Neuronal stem cell (in vitro differentiated cells): ENCODE results near the gene ETV6.
"Not testable (repeated sequence)": the region's sequence is repeated elsewhere in the genome, so short reads cannot be mapped to it uniquely, and the experiment has no call there.

Source experiments
- DNase-seq: peaks from one replicate; pipeline ENCODE4 v3.0.0-alpha.2; 2013; ENCODE audit warnings: low spot score
- H2AFZ ChIP-seq: one replicate; pipeline ENCODE4 v1.6.1; 2013; ENCODE audit warnings: mild to moderate bottlenecking, low read length, inconsistent platforms
- H2AK5ac ChIP-seq: 2 replicates; pipeline ENCODE4 v1.6.1; 2013; ENCODE audit warnings: low read depth, mild to moderate bottlenecking, inconsistent platforms, low read length, moderate library complexity, mixed read lengths
- H2BK120ac ChIP-seq: 2 replicates; pipeline ENCODE4 v1.6.1; 2013; ENCODE audit warnings: low read depth, mild to moderate bottlenecking, inconsistent platforms, low read length, moderate library complexity, mixed read lengths
- H2BK12ac ChIP-seq: one replicate; pipeline ENCODE4 v1.6.1; 2013; ENCODE audit warnings: low read length, inconsistent platforms
- H2BK15ac ChIP-seq: 2 replicates; pipeline ENCODE4 v1.6.1; 2013; ENCODE audit warnings: mild to moderate bottlenecking, low read length, inconsistent platforms, mixed read lengths
- H2BK5ac ChIP-seq: one replicate; pipeline ENCODE4 v1.6.1; 2013; ENCODE audit warnings: inconsistent platforms, mild to moderate bottlenecking, low read length, moderate library complexity
- H3K14ac ChIP-seq: one replicate; pipeline ENCODE4 v1.6.1; 2013; ENCODE audit warnings: low read length, inconsistent platforms
- H3K18ac ChIP-seq: 2 replicates; pipeline ENCODE4 v1.6.1; 2013; ENCODE audit warnings: low read length, inconsistent platforms
- H3K23ac ChIP-seq: 2 replicates; pipeline ENCODE4 v1.6.1; 2013; ENCODE audit warnings: low read depth, mild to moderate bottlenecking, mixed read lengths, low read length, inconsistent platforms; ENCODE audit not compliant: poor library complexity
- H3K27ac ChIP-seq: replicated peaks from 3 replicates; pipeline ENCODE4 v1.5.1; 2013; ENCODE audit warnings: low read length, inconsistent platforms
- H3K27me3 ChIP-seq, 3 experiments: 2 replicates each; pipeline ENCODE4 v1.6.1; 2013; ENCODE audit warnings: low read length in 3 of 3, mild to moderate bottlenecking in 2 of 3, inconsistent platforms in 1 of 3, low read depth in 1 of 3, mixed read lengths in 1 of 3, moderate library complexity in 1 of 3; ENCODE audit not compliant: control insufficient read depth in 3 of 3, insufficient read depth in 3 of 3
- H3K36me3 ChIP-seq, 2 donors: replicated peaks in 1 of 2; 2 replicates each; pipeline ENCODE4 v1.6.1; 2013; ENCODE audit warnings: low read length in 2 of 2; ENCODE audit not compliant: control insufficient read depth in 2 of 2, insufficient read depth in 2 of 2
- H3K4ac ChIP-seq: 2 replicates; pipeline ENCODE4 v1.6.1; 2013; ENCODE audit warnings: inconsistent platforms, mild to moderate bottlenecking, low read length, moderate library complexity
- H3K4me1 ChIP-seq, 2 donors: 1 replicate in 1 of 2; 2 replicates in 1 of 2; pipeline ENCODE4 v1.6.1; 2013; ENCODE audit warnings: low read length in 2 of 2, low read depth in 1 of 2; ENCODE audit not compliant: control insufficient read depth in 2 of 2, insufficient read depth in 1 of 2
- H3K4me2 ChIP-seq: one replicate; pipeline ENCODE4 v1.6.1; 2013; ENCODE audit warnings: mild to moderate bottlenecking, low read length, inconsistent platforms; ENCODE audit not compliant: insufficient read depth, poor library complexity, severe bottlenecking
- H3K4me3 ChIP-seq, 2 donors: 2 replicates each; pipeline ENCODE4 v1.5.1; 2013; ENCODE audit warnings: low read length in 2 of 2, mild to moderate bottlenecking in 2 of 2, inconsistent platforms in 1 of 2, moderate library complexity in 1 of 2
- H3K79me1 ChIP-seq: one replicate; pipeline ENCODE4 v1.6.1; 2013; ENCODE audit warnings: low read depth, mild to moderate bottlenecking, inconsistent platforms, low read length, moderate library complexity
- H3K9ac ChIP-seq: one replicate; pipeline ENCODE4 v1.6.1; 2013; ENCODE audit warnings: mild to moderate bottlenecking, low read depth, low read length, inconsistent platforms; ENCODE audit not compliant: poor library complexity
- H3K9me3 ChIP-seq, 2 donors: replicated peaks in 1 of 2; 2 replicates each; pipeline versions ENCODE3 to v1.6.1; 2013; ENCODE audit warnings: low read length in 2 of 2, mild to moderate bottlenecking in 2 of 2, inconsistent platforms in 1 of 2, low read depth in 1 of 2, mixed read lengths in 1 of 2, moderate library complexity in 1 of 2; ENCODE audit not compliant: control insufficient read depth in 2 of 2, insufficient read depth in 1 of 2
- H4K8ac ChIP-seq: one replicate; pipeline ENCODE4 v1.6.1; 2013; ENCODE audit warnings: low read depth, mild to moderate bottlenecking, inconsistent platforms, low read length, moderate library complexity
- H4K91ac ChIP-seq: one replicate; pipeline ENCODE4 v1.6.1; 2013; ENCODE audit warnings: low read length, low read depth, mild to moderate bottlenecking, inconsistent platforms; ENCODE audit not compliant: poor library complexity
- WGBS, 2 donors: extraction: QIAGEN DNeasy Blood & Tissue Kit; methylation state at CpG; one replicate each; pipeline ENCODE4 v1.1.7; 2013; ENCODE audit warnings: missing lambda C conversion rate in 2 of 2, mixed read lengths in 1 of 2; ENCODE audit not compliant: insufficient read length in 2 of 2, insufficient replicate concordance in 1 of 2; ENCODE audit errors: extremely low coverage in 2 of 2; 5-methylcytosine and 5-hydroxymethylcytosine counted together

The ETV6 gene

DNA sequence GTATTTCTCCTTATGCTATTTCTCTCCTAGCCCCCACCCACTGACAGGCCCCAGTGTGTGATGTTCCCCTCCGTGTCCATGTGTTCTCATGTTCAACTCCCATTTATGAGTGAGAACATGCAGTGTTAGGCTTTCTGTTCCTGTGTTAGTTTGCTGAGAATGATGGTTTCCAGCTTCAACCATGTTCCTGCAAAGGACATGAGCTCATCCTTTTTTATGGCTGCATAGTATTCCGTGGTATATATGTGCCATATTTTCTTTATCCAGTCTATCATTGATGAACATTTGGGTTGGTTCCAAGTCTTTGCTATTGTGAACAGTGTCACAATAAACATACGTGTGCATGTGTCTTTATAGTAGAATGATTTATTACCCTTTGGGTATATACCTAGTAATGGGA is 32.2 kb downstream of the ETV6 start:
- H3K14ac ChIP-seq, H3K27ac ChIP-seq, H3K9ac ChIP-seq, H2BK15ac ChIP-seq, H4K8ac ChIP-seq, H2BK120ac ChIP-seq, DNase-seq, H4K91ac ChIP-seq, H3K4me1 ChIP-seq, H3K27me3 ChIP-seq, H2BK5ac ChIP-seq, H3K4ac ChIP-seq, H2AK5ac ChIP-seq, H2BK12ac ChIP-seq, H3K36me3 ChIP-seq, H3K18ac ChIP-seq, H3K79me1 ChIP-seq, H2AFZ ChIP-seq, H3K23ac ChIP-seq, H3K9me3 ChIP-seq, H3K4me2 ChIP-seq, H3K4me3 ChIP-seq: not testable (repeated sequence)
- WGBS, 2 donors = no CpG with 5 or more reads among the region's 3 CpGs

DNA sequence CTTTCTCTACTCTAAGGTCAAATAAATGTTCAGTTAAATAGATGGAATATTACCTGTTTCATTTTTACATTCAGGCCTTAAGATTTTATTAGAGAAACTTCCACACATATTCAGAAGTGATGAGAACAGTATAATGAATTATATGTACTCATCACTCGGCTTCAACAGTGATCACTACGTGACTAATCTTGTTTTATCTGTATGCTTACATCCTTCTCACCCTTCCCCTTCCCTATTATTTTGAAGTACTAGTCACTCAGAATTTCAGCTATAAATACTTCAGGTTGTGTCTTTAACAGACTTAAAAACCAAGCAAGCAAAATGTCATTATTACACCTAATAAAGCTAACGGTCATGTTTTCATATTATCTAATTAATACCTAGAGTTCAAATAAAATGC is 34.9 kb downstream of the ETV6 start:
- Histone ChIP-seq H3K4me1 (no peaks in the 10 kb centered on the region), H3K27me3 (no peaks in the 10 kb centered on the region), H3K79me1 (no peaks in the 10 kb centered on the region), H3K9me3 (no peaks in the 10 kb centered on the region), H2BK120ac (no peak overlapping the region), H2BK5ac (no peak overlapping the region), H2BK12ac (no peak overlapping the region), H4K91ac (no peak overlapping the region), H3K23ac (no peak overlapping the region), H3K36me3 (no peaks in the 10 kb centered on the region), H3K9ac (no peak overlapping the region), H3K4me2 (no peak overlapping the region), H3K18ac (no peak overlapping the region), H3K4ac (no peak overlapping the region), H4K8ac (no peak overlapping the region), H2AFZ (no peak overlapping the region), H3K14ac (no peak overlapping the region), H3K4me3 (no peak overlapping the region), H2BK15ac (no peak overlapping the region), H3K27ac (no peak overlapping the region), H2AK5ac (no peak overlapping the region)
- no CpG with 5 or more reads among the region's 3 CpGs for WGBS, 2 donors
- no peak for DNase-seq

DNA sequence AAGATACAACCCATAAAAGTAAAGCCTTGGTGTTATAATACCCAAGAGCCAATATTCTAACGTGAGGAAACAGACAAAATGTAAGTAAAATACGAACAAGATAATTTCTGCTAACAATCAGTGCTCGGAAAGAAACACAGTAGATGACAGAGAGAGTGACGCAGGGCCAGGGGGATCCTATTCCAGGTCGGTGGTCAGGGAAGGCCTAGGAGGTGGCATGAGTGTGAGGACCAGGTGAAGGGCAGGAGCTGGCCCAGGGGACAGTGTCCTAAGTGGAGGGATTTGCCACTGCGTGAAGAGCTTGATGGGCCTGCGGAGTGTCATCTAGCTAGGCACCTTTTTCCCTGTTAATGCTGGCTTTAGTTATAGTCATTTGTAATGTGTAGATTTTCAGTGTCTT is 35.3 kb downstream of the ETV6 start:
- Histone ChIP-seq H3K4ac (no peak overlapping the region), H3K14ac (no peak overlapping the region), H3K27ac (no peak overlapping the region), H2BK15ac (no peak overlapping the region), H4K8ac (no peak overlapping the region), H4K91ac (no peak overlapping the region), H3K36me3 (no peaks in the 10 kb centered on the region), H3K27me3 (no peaks in the 10 kb centered on the region), H2BK120ac (no peak overlapping the region), H2BK12ac (no peak overlapping the region), H2AK5ac (no peak overlapping the region), H2BK5ac (no peak overlapping the region), H3K18ac (no peak overlapping the region), H3K9me3 (peaks cover 0 to under 1% of the 10 kb centered on the region in 2 donors), H3K23ac (no peak overlapping the region), H2AFZ (no peak overlapping the region), H3K4me2 (no peak overlapping the region), H3K79me1 (no peaks in the 10 kb centered on the region), H3K4me1 (no peaks in the 10 kb centered on the region), H3K4me3 (no peak overlapping the region), H3K9ac (no peak overlapping the region)
- no peak for DNase-seq
- no CpG with 5 or more reads among the region's 7 CpGs for WGBS, 2 donors

DNA sequence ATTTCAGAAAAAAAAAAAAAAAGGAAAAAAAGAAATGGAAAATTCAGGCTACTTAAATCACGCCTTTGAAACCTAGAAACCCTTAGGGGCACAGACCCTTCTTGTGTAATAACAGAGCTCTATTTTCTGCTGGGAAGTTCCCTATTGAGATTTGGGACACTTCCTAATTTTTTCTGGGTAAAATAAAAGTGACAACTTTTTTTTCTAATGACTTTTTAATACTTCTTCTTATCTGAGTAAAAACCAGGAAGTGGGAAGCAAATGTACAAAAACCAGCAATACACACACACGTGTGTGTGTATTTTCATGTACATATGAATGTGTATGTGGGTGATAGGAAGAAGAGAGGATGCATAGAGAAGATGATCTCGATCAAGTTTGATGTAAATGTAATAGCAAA is 35.8 kb downstream of the ETV6 start:
- no peak overlapping the region for H2BK5ac ChIP-seq
- H4K8ac ChIP-seq = no peak overlapping the region
- H3K4me2 ChIP-seq = no peak overlapping the region
- H2AK5ac ChIP-seq = no peak overlapping the region
- H3K4me1 ChIP-seq = no peaks in the 10 kb centered on the region
- H2BK120ac ChIP-seq = no peak overlapping the region
- WGBS, 2 donors = no CpG with 5 or more reads among the region's 3 CpGs
- H3K14ac ChIP-seq = no peak overlapping the region
- H4K91ac ChIP-seq = no peak overlapping the region
- peaks cover 0 to 3% of the 10 kb centered on the region in 2 donors for H3K9me3 ChIP-seq
- no peaks in the 10 kb centered on the region for H3K36me3 ChIP-seq
- H3K27ac ChIP-seq = no peak overlapping the region
- H3K27me3 ChIP-seq = no peaks in the 10 kb centered on the region
- H3K23ac ChIP-seq = no peak overlapping the region
- H2BK12ac ChIP-seq = no peak overlapping the region
- H3K4ac ChIP-seq = no peak overlapping the region
- H2AFZ ChIP-seq = no peak overlapping the region
- DNase-seq = no peak
- H3K18ac ChIP-seq = no peak overlapping the region
- H3K79me1 ChIP-seq = no peaks in the 10 kb centered on the region
- H2BK15ac ChIP-seq = no peak overlapping the region
- H3K9ac ChIP-seq = no peak overlapping the region
- H3K4me3 ChIP-seq = no peak overlapping the region
